ENCODE results near the gene RALGAPA1.

DNA sequence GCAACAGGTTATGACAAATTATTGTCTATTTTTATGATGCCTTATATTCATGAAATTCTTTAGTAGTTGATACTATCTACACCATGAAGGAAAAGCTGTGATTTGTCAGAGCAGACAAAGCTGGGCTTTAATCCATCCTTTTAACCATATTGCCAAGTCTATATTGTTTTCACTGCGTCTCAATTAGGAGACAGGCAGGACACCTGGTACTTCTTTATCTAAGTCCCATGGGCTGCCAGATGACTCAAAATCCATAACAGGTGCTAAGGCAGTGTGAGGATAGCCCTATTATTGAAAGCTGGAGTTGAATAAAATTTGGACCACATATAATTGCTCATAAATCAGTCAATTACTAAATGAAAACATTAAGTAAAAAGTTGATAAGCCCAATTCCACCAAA, 252.5 kb downstream of the RALGAPA1 start:
- TF ChIP-seq ZNF790 (CRISPR knock-in tag; IDR thresholded peaks at IDR 0.05; ENCODE audit: borderline replicate concordance) (no peak), JUNB (CRISPR knock-in tag; IDR thresholded peaks at IDR 0.05; ENCODE audit: borderline replicate concordance) (no peak), FIP1L1 (IDR thresholded peaks at IDR 0.05; ENCODE audit: borderline replicate concordance, insufficient read depth, low read depth, low read length) (no peak), CHD2 (IDR thresholded peaks at IDR 0.05; ENCODE audit: low read depth, low read length) (no peak)
- TF ChIP-seq, protein P1, sequence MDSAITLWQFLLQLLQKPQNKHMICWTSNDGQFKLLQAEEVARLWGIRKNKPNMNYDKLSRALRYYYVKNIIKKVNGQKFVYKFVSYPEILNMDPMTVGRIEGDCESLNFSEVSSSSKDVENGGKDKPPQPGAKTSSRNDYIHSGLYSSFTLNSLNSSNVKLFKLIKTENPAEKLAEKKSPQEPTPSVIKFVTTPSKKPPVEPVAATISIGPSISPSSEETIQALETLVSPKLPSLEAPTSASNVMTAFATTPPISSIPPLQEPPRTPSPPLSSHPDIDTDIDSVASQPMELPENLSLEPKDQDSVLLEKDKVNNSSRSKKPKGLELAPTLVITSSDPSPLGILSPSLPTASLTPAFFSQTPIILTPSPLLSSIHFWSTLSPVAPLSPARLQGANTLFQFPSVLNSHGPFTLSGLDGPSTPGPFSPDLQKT (CRISPR knock-in tag; IDR thresholded peaks at IDR 0.05; ENCODE audit: borderline replicate concordance), result no peak
